ENCODE data around the gene DNAH17. TPM values are rescaled to one million over a fixed set of nuclear protein-coding genes. Genes with fewer than 3 reads are reported as not detected.

DNAH17 gene, protein sequence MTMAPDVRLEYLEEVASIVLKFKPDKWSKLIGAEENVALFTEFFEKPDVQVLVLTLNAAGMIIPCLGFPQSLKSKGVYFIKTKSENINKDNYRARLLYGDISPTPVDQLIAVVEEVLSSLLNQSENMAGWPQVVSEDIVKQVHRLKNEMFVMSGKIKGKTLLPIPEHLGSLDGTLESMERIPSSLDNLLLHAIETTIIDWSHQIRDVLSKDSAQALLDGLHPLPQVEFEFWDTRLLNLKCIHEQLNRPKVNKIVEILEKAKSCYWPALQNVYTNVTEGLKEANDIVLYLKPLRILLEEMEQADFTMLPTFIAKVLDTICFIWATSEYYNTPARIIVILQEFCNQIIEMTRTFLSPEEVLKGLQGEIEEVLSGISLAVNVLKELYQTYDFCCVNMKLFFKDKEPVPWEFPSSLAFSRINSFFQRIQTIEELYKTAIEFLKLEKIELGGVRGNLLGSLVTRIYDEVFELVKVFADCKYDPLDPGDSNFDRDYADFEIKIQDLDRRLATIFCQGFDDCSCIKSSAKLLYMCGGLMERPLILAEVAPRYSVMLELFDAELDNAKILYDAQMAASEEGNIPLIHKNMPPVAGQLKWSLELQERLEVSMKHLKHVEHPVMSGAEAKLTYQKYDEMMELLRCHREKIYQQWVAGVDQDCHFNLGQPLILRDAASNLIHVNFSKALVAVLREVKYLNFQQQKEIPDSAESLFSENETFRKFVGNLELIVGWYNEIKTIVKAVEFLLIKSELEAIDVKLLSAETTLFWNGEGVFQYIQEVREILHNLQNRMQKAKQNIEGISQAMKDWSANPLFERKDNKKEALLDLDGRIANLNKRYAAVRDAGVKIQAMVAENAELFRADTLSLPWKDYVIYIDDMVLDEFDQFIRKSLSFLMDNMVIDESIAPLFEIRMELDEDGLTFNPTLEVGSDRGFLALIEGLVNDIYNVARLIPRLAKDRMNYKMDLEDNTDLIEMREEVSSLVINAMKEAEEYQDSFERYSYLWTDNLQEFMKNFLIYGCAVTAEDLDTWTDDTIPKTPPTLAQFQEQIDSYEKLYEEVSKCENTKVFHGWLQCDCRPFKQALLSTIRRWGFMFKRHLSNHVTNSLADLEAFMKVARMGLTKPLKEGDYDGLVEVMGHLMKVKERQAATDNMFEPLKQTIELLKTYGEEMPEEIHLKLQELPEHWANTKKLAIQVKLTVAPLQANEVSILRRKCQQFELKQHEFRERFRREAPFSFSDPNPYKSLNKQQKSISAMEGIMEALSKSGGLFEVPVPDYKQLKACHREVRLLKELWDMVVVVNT (N-terminal part only)
- 0.44 TPM for total RNA-seq

DNA sequence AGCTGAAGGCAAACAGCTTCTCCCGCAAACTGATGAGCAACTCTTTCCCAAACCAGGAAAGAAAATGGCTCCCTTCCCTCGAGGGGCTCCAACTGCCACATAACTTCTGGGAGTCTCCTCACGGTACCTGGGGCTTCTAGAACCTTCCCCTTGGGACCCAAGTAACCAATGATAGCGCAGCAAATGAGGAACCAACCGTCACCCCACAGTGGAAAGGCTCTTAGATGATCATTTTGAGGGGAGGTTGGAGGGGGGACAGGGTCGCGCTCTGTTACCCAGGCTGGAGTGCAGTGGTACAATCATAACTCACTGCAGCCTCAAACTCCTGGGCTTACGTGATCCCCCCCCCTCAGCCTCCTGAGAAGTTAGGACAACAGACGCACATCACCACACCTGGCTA, at the start of gene DNAH17:
DNAH17 (minus strand) TSS at position 101 of the 400 bp plus-strand sequence. CDS start 2,339 bp downstream, outside the sequence.

DNA sequence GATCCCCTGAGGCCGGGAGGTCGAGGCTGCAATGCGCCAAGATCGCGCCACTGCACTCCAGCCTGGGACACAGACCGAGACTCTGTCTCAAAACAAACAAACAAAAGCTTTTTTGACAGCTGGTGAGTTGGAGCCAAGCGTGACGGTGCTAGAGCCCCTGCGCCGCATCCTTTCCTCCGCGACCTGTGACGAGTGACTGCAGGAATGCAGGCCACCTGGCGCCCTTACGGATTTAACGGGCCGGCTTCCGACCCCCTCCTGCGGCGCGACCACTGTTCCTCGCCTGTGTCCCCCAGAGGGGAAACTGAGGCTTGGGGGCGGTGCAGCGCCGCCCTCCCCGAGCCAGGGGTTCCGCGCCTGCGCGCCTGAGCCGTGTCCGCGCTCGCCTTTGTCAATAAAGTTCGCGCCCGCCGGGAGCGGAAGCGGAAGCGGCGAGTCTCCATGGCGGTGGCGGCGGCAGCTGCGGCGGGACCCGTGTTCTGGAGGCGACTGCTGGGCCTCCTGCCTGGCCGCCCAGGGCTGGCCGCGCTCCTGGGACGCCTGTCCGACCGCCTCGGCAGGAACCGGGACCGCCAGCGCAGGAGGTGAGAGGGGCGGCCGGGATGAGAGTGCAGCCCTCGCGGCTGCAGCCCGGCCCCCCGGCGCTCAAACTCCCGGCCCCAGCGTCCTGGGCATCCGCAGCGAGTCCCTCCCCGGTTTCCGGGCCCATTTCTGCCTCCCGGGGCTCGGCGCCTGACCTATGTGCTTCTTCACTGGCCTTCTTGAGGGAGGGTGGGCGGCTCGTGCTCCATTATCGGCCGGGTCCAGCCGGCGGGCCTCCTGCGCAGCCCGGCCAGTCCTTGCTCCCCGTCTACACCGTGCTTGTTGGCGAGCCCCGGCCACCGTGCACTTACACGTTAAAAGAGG, 198.7 kb downstream of the DNAH17 start, which contains the start of gene PGS1:
PGS1 (plus strand) TSS at position 425 of the 906 bp plus-strand sequence; CDS start at position 442, 17 bp downstream.

Other genes with a start within 250 kb of the DNAH17 start
- 19.5 TPM for gene SOCS3, start 217.3 kb downstream of the DNAH17 start, total RNA-seq
- 61.8 TPM for gene PGS1, start 198.7 kb downstream of the DNAH17 start, total RNA-seq
- 86.8 TPM for gene CYTH1, start 204.9 kb upstream of the DNAH17 start, total RNA-seq